Anterior cingulate cortex (tissue), 58 donors: ENCODE measurements around the gene CLEC18A.
"Not testable (repeated sequence)": the region's sequence is repeated elsewhere in the genome, so short reads cannot be mapped to it uniquely, and the experiment has no call there.

Experiments used
- DNase-seq, 58 donors: peaks; one replicate each; lab custom pipeline; 2025; lab: John Stamatoyannopoulos, UW

Gene CLEC18A

DNA sequence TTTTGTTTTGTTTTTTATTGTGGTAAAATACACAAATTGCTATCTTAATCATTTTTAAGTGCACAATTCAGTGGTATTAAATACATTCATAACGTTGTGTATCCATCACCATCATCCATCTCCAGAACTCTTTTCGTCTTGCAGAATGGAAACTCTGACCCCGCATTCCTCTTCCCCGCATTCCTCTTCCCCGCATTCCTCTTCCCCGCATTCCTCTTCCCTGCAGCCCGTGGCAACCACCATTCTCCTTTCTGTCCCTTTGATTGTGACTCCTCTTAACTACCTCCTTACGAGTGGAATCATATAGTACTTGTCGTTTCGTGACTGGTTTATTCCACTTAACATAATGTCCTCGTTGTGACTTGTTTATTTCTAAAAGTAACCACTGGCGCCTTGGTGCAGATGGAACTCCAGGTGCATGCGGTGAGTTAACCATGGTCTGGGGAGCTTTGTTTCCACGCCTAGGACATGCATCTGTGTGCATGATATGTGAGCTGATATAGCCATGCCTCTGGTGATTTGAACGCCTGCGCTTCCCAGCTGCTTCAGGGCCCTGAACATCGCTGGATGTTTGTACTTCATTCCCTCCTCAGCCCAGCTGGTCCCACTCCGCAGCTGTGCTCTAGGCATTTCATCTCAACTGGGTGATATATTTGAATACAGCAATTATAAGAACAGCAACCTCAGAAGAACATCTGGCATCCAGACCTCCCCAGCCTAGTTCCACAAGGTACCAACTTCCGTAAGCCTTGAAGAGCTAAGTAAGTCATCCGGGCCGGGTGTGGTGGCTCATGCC is 7.7 kb upstream of the CLEC18A start:
- not testable (repeated sequence) for DNase-seq

DNA sequence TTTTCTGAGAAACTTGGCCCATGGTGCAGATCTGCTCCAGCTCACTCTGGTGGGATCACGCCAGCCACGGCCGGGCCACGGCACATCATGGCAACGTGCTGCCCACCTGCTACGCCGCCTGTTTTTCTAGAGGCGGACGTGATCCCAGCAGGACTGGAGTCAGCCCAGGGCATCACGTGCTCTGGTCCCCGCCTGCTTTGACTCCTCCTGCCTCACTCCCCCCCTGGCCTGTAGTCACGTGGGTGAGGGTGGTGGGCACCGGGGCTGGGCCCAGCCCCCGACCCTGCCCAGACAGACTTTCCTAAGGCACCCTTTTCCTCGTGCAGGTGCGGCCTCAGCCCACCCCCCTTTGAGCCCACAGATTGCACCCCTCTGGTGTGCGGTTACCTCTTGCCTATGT is 723 bp upstream of the CLEC18A start:
- not testable (repeated sequence) for DNase-seq

DNA sequence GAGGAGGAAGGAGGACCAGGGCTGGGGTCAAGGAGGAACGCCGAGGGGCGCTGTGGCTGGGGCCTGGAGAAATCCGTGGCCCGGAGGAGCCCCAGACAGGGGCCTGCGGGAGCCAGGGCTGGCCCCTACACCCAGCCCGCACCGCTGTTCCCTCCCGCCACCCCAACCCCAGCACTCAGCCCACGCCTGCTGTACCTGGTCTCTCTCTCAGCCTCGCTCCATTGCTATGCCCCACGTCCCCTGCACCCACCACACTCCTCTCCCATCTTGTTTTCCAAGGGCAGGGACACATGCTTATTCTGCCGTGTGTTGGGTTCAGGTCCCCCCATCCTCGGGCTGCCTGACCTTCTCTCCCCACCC is 518 bp downstream of the CLEC18A start:
- DNase-seq: not testable (repeated sequence)

DNA sequence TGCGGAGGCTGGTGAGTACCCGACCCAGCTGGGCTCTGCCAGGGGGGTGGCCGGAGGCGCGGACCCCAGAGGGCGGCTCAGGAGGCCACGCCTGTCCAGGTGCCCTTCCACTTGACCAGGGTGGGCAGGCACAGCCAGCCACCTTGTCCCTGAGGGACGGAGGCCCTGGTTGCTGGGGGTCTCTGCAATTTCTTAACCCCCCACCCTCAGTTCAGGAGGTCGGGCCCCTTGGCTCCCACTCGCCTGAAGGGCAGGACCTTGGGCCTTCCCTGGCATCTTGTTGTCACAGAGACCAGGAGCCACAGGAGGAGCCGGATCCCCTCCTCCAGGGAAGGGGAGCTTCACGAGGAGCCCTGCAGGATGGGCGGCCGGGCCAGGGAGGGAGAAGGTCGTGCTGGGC is 982 bp downstream of the CLEC18A start:
- not testable (repeated sequence) for DNase-seq

DNA sequence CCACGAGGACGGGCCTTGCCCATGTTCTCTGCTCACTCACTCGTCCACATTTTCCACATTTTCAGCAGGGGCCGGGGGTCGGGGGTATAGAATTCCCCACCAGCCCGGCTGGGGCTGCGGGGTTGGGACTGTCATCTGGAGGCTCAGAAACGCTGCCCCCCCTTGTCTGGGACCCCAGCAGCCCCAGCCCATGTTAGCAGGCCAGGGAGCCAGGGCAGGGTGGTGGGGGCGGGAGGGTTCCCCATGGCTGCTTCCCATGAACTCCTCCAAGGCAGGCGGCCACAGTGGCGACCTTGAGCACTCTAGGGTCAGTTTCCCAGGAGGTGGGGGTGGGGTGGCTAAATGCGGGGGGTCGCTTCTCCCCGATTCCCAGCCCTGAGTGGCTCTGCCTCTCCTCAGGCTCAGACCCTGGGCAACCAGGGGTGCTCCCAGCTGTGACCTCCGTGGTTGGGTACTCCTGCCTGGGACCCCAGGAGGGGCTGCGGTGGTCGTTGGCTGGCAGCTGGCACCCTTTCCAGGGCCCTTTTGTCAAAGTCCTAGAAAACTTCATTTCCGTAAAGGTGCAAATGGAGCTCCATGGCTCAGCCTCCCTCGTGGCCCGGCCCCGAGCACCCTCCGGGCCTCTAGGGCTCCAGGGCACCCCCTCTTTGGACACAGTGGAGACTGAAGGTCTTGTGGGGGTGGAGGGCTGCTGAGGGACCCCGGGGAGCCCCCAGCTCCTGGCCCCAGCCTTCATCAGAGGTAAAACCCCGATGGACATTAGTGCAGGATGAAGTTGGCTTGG is 1.6 kb downstream of the CLEC18A start:
- not testable (repeated sequence) for DNase-seq

DNA sequence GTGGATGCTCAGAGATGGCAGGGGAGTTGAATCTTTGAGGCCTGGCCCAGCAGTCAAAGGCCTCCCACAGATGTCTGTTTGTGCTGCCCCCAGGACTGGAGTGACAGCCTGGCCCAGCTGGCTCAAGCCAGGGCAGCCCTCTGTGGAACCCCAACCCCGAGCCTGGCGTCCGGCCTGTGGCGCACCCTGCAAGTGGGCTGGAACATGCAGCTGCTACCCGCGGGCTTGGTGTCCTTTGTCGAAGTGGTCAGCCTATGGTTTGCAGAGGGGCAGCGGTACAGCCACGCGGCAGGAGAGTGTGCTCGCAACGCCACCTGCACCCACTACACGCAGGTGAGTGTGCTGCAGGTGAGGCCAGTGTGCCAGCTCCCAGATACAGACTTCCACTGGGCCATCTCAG is 3.1 kb downstream of the CLEC18A start:
- not testable (repeated sequence) for DNase-seq

DNA sequence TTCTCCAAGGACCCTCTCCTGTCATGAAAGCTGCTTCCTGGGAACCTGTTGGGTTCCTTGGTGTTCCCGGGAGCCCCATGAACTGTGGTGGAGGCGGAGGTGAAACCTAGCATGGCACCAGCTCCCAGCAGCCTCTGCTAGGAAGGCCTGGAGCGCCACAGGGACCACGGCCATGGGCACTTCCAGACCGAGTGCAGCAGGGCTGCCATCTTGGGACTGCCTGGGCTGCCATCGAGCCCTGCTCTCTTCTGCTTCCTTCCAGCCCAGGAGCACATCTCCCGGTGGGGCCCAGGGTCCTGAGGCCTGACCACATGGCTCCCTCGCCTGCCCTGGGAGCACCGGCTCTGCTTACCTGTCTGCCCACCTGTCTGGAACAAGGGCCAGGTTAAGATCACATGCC is 12.2 kb downstream of the CLEC18A start:
- not testable (repeated sequence) for DNase-seq

DNA sequence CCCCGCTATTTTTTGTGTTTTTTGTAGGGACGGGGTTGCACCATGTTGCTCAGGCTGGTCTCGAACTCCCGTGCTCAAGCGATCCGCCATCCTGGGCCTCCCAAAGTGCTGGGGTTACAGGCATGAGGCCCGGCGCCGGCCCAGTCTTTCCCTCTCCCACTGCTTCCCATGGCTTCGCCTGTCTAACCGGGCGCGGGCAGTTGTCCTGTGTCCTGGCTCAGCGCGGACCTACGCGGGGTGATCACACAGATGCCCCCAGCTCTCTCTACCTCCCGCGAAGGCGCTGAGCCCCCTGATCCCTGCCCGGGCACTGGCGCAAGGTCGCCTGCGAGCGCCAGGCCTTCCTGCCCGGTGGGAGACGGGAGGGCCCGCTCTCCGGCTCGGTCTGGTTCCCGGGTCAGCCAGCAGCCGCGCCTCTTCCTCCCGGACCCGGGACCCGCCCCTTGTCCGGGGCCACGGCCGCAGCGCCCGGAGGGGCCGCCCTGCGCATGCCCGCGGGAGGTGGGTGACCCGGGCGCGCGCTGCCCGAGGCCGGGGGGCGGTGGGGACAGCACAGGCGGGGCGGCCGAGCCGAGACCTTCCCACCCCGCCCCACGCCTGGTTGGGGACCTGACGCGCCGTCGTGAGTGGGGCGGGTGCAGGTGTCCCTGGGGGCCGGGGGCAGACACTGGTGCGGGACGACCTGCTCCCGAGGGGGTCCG is 14.0 kb downstream of the CLEC18A start:
- DNase-seq: peak in 3 of 58 donors; percentile 6 to 8 (median 7)

DNA sequence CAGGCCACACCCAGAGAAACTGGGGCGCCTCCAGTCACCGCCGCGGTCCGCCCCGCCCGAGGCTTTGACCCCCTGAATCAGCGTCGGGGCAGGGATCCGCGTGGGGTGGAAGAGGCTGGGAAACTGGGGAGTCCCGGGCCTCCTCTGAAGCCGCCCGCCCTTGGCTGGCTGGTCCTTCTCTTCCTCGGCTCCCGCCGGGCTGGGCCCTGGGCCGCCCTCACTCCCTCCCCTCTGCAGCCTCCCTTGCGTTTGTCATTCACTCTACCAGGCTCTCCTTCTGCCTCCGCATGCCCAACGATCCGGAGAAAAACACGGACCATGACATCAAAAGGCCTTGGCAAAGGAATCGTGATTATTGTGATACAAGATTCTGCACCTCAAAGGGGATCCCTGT is 14.5 kb downstream of the CLEC18A start:
- DNase-seq: not testable (repeated sequence)

GRCh38 chr16:69967688-69968087 is 16.6 kb downstream of the CLEC18A start:
- not testable (repeated sequence) for DNase-seq

- not testable (repeated sequence) for DNase-seq
These were observed 17.0 kb downstream of the CLEC18A start for GRCh38 chr16:69968125-69968524.

GRCh38 chr16:69969657-69970056 is 18.5 kb downstream of the CLEC18A start:
- DNase-seq: not testable (repeated sequence)

DNA sequence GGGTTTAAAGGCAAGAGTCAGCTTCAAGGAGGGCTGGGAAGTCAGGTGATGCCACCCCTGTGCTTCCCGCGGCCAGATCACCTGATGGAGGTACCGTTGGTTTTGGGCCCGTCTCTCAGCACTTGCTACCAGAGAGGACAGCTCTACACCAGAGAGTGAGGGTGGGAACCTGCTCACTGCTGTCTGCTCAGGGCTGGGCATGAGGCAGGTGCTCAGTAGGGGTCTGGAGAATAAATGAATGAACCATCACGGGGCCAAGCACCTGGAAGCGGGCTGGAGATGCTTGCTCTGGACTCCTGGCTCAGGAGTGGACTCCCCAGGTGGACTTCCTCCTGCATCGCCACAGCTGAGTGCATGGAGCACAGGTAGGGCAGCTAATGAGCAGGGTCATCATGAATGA is 21.0 kb downstream of the CLEC18A start:
- DNase-seq: not testable (repeated sequence)

- DNase-seq: not testable (repeated sequence)
These were observed 21.8 kb downstream of the CLEC18A start for GRCh38 chr16:69972935-69973334.

GRCh38 chr16:69985196-69985595 is 34.1 kb downstream of the CLEC18A start:
- not testable (repeated sequence) for DNase-seq

- not testable (repeated sequence) for DNase-seq
These were observed 46.8 kb downstream of the CLEC18A start for GRCh38 chr16:69997956-69998355.

- not testable (repeated sequence) for DNase-seq
These were observed 48.7 kb downstream of the CLEC18A start for GRCh38 chr16:69999801-70000200.

- not testable (repeated sequence) for DNase-seq
These were observed 52.4 kb downstream of the CLEC18A start for GRCh38 chr16:70003511-70003910.

- DNase-seq: not testable (repeated sequence)
These were observed 57.5 kb downstream of the CLEC18A start for GRCh38 chr16:70008604-70009003.

- DNase-seq: not testable (repeated sequence)
These were observed 59.5 kb downstream of the CLEC18A start for GRCh38 chr16:70010615-70011014.

- not testable (repeated sequence) for DNase-seq
These were observed 60.0 kb downstream of the CLEC18A start for GRCh38 chr16:70011120-70011519.
